Ovary (tissue), 10 donors: Measurements from ENCODE around the gene COX7C. TPM values are rescaled to one million over a fixed set of nuclear protein-coding genes. Genes with fewer than 3 reads are reported as not detected.
"Not testable (repeated sequence)": the region's sequence is repeated elsewhere in the genome, so short reads cannot be mapped to it uniquely, and the experiment has no call there.

Experiments
- DNase-seq, 5 donors: peaks; one replicate each; pipeline ENCODE4 v3.0.0-alpha.2; 2019 to 2020
- H3K27ac ChIP-seq, 2 donors: fragments of 200-600 bp; one replicate each; pipeline versions ENCODE4 v1.5.1 to v1.8.0; 2019 to 2022
- H3K27me3 ChIP-seq: fragments of 200-600 bp; one replicate; pipeline ENCODE4 v1.8.0; 2022
- H3K36me3 ChIP-seq: fragments of 200-600 bp; sonication (generic); one replicate; pipeline ENCODE4 v1.5.1; 2019
- H3K4me1 ChIP-seq: one replicate; pipeline ENCODE4 v1.8.1; 2013; ENCODE audit warnings: mild to moderate bottlenecking, moderate library complexity; ENCODE audit not compliant: insufficient read depth
- H3K4me3 ChIP-seq: fragments of 200-600 bp; sonication (generic); one replicate; pipeline ENCODE4 v1.5.1; 2017
- H3K9me3 ChIP-seq, 2 donors: fragments of 200-600 bp in 1 of 2; sonication (generic) in 1 of 2; one replicate each; pipeline versions ENCODE4 v1.5.1 to v1.8.1; 2013 to 2019; ENCODE audit warnings: mild to moderate bottlenecking in 1 of 2, moderate library complexity in 1 of 2
- EP300 ChIP-seq: sonication (generic); formaldehyde crosslinking; IDR thresholded peaks from one replicate; pipeline ENCODE4 v1.6.1; 2017; ENCODE audit warnings: antibody characterized with exemption
- POLR2A ChIP-seq: fragments of 450-650 bp; IDR thresholded peaks from one replicate; pipeline ENCODE4 v1.6.1; 2017; ENCODE audit warnings: antibody characterized with exemption, mild to moderate bottlenecking, moderate library complexity
- WGBS, 3 donors: extraction: QIAGEN DNeasy Blood & Tissue Kit in 1 of 3; methylation state at CpG; one replicate each; pipeline versions ENCODE4 v1.1.5 to v1.1.7; 2013 to 2017; 5-methylcytosine and 5-hydroxymethylcytosine counted together
- intact Hi-C, 4 donors: fragments of 100-400 bp; cut with DNase I; formaldehyde crosslinking; loops; one replicate each; pipeline versions ENCODE4 v1.11.0 to v1.15.1; 2022 to 2023
- long read RNA-seq, 3 donors: library from polyadenylated mRNA in 2 of 3; unstranded in 2 of 3; transcript quantifications; one replicate each; pipeline ENCODE4 v2.0.0 and lab custom pipeline, GENCODE V29; 2021 to 2026
- polyA plus RNA-seq, 2 donors: library from polyadenylated mRNA; stranded (reverse); fragments of 200-250 nt in 1 of 2; fragments of 350-450 nt in 1 of 2; fragmentation: Illumina TruSeq in 1 of 2; extraction: RNeasy Lipid Tissue Mini Kit (QIAGEN cat#74804) in 1 of 2; gene quantifications; one replicate each; pipeline ENCODE4 v1.2.3, GENCODE V29; 2013 to 2014
- total RNA-seq, 7 donors: library from RNA; depleted of rRNA in 2 of 7; stranded (reverse); fragments of >200 nt in 2 of 7; fragmentation: NEBNext Ultra II Directional in 3 of 7; extraction: Animal tissue kit (Norgen Biotek cat#: 25700) in 3 of 7; gene quantifications; one replicate each; pipeline versions ENCODE4 v1.1.0 to v1.2.4, GENCODE V29; 2016 to 2023
- TF ChIP-seq, protein P1 (sequence below), 3 donors: fragments of 450-650 bp in 2 of 3; fragments of 200-600 bp in 1 of 3; IDR thresholded peaks; one replicate each; pipeline versions ENCODE4 v1.5.1 to v1.8.0; 2016 to 2022; ENCODE audit warnings: antibody characterized with exemption in 3 of 3, mild to moderate bottlenecking in 1 of 3
- donor health status: DM: no; HTN: no; CAD: no; lungs with moderate emphysema.
- donor health status: DM: no; HTN: no; CAD: no.
- donor health status: Bipolar disorder and iron deficiency.
- donor health status: DM: yes; HTN: yes; CAD: no.
- donor health status: DM: no; HTN: no; CAD: no.
- donor health status: DM: yes; HTN: yes; CAD: no.

The COX7C gene, protein sequence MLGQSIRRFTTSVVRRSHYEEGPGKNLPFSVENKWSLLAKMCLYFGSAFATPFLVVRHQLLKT
- total RNA-seq (100 to 1,000 TPM; 366 to 747 (median 556) TPM), polyA plus RNA-seq (100 to 1,000 TPM; 660 to 925 TPM)
- long read RNA-seq, donor 1, transcript COX7C-201 (3 exons, 666 nt): major isoform, 85 of 95 reads
- long read RNA-seq, donor 1, transcript COX7C-205 (3 exons, 369 nt): minor isoform, 7 of 95 reads
- long read RNA-seq, donor 1, partial matches to known transcripts: 2 of 95 reads
- long read RNA-seq, donor 1, other reads (novel, unspliced or antisense): 1 of 95 reads
- long read RNA-seq, donor 2, transcript COX7C-201 (3 exons, 666 nt): major isoform, 273 of 357 reads
- long read RNA-seq, donor 2, transcript COX7C-205 (3 exons, 369 nt): minor isoform, 32 of 357 reads
- long read RNA-seq, donor 2, partial matches to known transcripts: 18 of 357 reads
- long read RNA-seq, donor 2, other reads (novel, unspliced or antisense): 30 of 357 reads
- long read RNA-seq, donor 3, transcript COX7C-201 (3 exons, 666 nt): major isoform, 234 of 258 reads
- long read RNA-seq, donor 3, transcript COX7C-205 (3 exons, 369 nt): minor isoform, 23 of 258 reads
- long read RNA-seq, donor 3, partial matches to known transcripts: 0 of 258 reads
- long read RNA-seq, donor 3, other reads (novel, unspliced or antisense): 1 of 258 reads

DNA sequence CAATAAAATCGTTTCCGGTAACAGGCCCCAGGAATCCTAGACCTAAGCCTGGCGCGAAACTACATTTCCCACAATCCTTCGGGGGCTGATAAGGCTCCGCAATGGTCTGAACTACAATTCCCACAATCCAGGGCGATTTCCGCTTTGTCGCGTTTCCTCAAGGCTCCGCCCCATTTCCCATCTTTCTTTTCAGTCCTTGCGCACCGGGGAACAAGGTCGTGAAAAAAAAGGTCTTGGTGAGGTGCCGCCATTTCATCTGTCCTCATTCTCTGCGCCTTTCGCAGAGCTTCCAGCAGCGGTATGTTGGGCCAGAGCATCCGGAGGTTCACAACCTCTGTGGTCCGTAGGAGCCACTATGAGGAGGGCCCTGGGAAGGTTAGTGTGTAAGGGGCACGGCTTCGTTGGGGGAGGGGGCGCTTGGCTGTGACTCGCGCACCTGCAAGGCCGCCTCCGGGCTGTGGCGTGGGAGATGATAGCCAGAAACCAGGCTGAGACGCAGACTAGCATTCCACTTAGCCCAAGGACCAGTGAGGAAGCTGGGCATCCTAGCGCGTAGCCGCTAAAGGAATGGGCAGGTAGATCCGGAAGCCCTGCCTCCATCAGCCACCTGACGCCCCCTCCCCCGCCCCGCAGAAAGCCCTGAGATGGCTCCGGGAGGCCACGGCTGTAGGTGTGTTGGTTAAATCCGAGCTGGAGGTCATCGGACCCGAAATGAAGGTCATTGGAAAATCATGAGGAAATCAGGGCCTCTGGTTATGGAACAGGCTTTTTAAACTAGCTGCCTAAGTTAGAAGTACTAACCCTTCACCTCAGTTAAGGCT lies at the start of gene COX7C:
Gene COX7C, plus strand, starts transcription at position 186 of the 821 bp plus-strand sequence. Its CDS starts 115 bp downstream, at position 301.
- intact Hi-C loops: no loop called here
- Histone ChIP-seq H3K4me1 (no peaks in the 10 kb centered on the region), H3K4me3 (peak within 1 kb of the TSS; percentile 90), H3K9me3 (no peaks in the 10 kb centered on the region), H3K27me3 (no peaks in the 10 kb centered on the region), H3K27ac (peak within 1 kb of the TSS; percentile 71 to 87), H3K36me3 (no peaks in the 10 kb centered on the region)
- DNase-seq: peak; percentile 88 to 94 (median 90)
- TF ChIP-seq POLR2A (peak; percentile 83), EP300 (no peak)
- TF ChIP-seq, protein P1, sequence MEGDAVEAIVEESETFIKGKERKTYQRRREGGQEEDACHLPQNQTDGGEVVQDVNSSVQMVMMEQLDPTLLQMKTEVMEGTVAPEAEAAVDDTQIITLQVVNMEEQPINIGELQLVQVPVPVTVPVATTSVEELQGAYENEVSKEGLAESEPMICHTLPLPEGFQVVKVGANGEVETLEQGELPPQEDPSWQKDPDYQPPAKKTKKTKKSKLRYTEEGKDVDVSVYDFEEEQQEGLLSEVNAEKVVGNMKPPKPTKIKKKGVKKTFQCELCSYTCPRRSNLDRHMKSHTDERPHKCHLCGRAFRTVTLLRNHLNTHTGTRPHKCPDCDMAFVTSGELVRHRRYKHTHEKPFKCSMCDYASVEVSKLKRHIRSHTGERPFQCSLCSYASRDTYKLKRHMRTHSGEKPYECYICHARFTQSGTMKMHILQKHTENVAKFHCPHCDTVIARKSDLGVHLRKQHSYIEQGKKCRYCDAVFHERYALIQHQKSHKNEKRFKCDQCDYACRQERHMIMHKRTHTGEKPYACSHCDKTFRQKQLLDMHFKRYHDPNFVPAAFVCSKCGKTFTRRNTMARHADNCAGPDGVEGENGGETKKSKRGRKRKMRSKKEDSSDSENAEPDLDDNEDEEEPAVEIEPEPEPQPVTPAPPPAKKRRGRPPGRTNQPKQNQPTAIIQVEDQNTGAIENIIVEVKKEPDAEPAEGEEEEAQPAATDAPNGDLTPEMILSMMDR (IDR thresholded peaks at IDR 0.05): no peak
- 0 to 1% (median 0%) methylated on average over 41 of the region's 41 CpGs for WGBS, 3 donors

DNA sequence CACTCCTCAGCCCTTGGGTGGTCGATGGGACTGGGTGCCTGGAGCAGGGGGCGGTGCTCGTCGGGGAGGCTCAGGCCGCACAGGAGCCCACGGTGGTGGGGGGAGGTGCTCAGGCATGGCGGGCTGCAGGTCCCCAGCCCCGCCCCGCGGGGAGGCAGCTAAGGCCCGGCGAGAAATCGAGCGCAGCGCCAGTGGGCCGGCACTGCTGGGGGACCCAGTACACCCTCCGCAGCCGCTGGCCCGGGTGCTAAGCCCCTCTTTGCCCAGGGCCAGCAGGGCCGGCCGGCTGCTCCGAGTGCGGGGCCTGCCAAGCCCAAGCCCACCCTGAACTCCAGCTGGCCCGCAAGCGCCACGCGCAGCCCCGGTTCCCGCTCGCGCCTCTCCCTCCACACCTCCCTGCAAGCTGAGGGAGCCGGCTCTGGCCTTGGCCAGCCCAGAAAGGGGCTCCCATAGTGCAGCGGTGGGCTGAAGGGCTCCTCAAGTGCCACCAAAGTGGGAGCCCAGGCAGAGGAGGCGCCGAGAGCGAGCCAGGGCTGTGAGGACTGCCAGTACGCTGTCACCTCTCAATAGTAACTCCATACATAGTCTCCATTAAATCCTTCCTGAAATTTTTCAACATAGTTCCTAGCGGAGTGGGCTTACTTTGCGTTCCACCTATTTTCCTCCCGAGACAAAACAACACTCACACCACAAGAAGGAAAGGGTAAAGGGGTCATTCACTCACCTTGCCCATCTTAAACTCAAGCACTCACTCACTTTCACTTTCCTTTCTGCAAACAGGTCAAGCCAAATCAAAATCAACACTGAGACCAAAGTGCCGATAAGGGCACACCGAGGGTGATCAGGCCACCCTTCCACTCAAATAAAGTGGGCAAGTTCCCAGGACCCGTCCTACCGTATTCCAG lies 48.0 kb upstream of the COX7C start:
- H3K36me3 ChIP-seq, intact Hi-C loops, DNase-seq, H3K27ac ChIP-seq, H3K9me3 ChIP-seq, H3K27me3 ChIP-seq, H3K4me1 ChIP-seq, H3K4me3 ChIP-seq: not testable (repeated sequence)
- 96 to 97% (median 96%) methylated on average over 36 to 44 of the region's 44 CpGs for WGBS, 3 donors

DNA sequence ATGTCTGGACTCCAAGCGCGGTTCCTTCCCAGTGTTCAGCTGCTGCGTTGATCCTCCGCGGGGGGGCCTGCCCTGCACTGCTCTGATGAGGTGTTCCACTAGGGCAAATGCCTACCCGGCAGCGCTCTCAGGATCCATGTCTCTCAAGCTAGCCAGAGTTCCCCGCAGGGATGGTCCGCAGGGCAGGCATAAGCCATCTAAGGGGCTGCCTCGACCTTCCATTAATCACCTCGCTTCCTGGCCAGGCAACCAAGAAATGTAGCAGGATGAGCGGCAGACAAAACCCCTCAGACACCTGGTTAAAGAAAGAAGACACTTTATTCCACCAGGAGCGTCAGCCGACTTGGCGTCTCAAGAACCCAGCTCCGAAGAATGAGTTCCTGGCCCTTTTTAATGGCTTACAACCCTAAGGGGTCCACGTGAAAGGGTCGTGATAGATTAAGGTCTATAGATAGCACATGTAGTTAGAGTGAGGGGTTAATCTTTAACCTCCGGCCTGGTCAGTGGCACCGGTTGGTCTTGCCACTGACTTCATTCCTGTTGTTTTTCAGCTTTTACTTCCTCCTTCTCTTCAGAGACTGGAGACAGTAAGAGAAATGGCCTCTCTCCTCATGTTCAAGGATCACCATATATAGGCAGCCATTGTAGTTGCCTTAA lies 47.2 kb upstream of the COX7C start:
- intact Hi-C loops: no loop called here
- Histone ChIP-seq H3K4me3 (no peak overlapping the region), H3K9me3 (no peaks in the 10 kb centered on the region), H3K27ac (no peak overlapping the region), H3K36me3 (no peaks in the 10 kb centered on the region), H3K4me1 (no peaks in the 10 kb centered on the region), H3K27me3 (no peaks in the 10 kb centered on the region)
- TF ChIP-seq POLR2A: no peak
- no peak for DNase-seq
- WGBS, 3 donors: 92 to 96% (median 94%) methylated on average over 16 to 20 of the region's 20 CpGs

DNA sequence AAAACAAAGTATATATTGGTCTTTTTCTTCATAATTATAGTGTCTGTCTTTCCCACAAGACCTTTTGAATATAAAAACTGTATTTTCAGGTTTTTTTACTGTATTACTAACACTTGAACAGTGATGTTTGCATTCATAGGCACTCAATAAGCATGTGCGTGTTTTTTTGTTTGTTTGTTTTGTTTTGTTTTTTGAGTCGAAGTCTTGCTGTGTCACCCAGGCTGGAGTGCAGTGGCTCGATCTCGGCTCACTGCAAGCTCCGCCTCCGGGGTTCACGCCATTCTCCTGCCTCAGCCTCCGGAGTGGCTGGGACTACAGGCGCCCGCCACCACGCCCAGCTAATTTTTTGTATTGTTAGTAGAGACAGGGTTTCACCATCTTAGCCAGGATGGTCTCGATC lies 46.6 kb upstream of the COX7C start:
- H3K27ac ChIP-seq, H3K9me3 ChIP-seq, H3K36me3 ChIP-seq, intact Hi-C loops, DNase-seq, H3K4me3 ChIP-seq, H3K4me1 ChIP-seq, H3K27me3 ChIP-seq: not testable (repeated sequence)
- WGBS, 3 donors: 94 to 97% (median 95%) methylated on average over 12 of the region's 12 CpGs

DNA sequence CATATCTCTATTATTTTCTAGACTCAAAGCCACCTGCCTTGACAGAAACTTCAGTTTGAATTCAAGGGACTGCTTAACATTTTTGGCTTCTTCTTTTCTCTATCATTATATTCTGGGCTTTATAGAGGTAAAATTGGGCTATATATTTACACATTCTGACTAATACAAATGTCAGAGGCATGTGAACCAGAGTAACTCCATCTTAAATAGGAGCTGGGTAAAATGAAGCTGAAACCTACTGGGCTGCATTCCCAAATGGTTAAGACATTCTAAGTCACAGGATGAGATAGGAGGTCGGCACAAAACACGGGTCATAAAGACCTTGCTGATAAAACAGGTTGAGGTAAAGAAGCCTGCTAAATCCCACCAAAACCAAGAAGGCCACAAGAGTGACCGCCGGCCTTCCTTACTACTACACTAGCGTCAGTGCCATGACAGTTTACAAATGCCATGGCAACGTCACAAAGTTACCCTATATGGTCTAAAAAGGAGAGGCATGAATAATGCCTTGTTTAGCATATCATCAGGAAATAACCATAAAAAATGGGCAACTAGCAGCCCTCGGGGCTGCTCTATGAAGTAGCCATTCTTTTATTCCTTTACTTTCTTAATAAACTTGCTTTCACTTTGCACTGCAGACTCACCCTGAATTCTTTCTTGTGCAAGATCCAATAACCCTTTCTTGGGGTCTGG lies 44.8 kb upstream of the COX7C start:
- 77 to 83% (median 80%) methylated on average over 7 of the region's 7 CpGs for WGBS, 3 donors
- intact Hi-C loops: no loop called here

More for the DNA sequence above, 44.8 kb upstream of the COX7C start:
- H3K36me3 ChIP-seq: no peaks in the 10 kb centered on the region
- H3K4me1 ChIP-seq: no peaks in the 10 kb centered on the region
- H3K27ac ChIP-seq: no peak overlapping the region
- no peaks in the 10 kb centered on the region for H3K9me3 ChIP-seq
- TF ChIP-seq EP300 (no peak), POLR2A (no peak)
- TF ChIP-seq, protein P1 (IDR thresholded peaks at IDR 0.05): no peak
- no peak overlapping the region for H3K4me3 ChIP-seq
- no peak for DNase-seq
- H3K27me3 ChIP-seq: no peaks in the 10 kb centered on the region
